HepG2 (cell line): ENCODE results near the gene NT5C2. TPM values are rescaled to one million over a fixed set of nuclear protein-coding genes. Genes with fewer than 3 reads are reported as not detected.

Experiments used
- polyA plus RNA-seq, 8 experiments: library from polyadenylated mRNA; depleted of rRNA in 3 of 8; stranded (reverse) in 7 of 8; unstranded in 1 of 8; fragments of >200 nt; fragmentation: Illumina TruSeq in 4 of 8; extraction: Trizol in 4 of 8; gene quantifications; 2 replicates each; pipeline versions ENCODE4 v1.2.1 to v1.2.3, GENCODE V29; 2011 to 2016; ENCODE audit warnings: low read depth in 4 of 8, missing spikeins in 1 of 8, mixed read lengths in 1 of 8; ENCODE audit not compliant: insufficient read depth in 1 of 8
- total RNA-seq, 5 experiments: library from RNA; depleted of rRNA; stranded (reverse); fragments of >200 nt; fragmentation: Illumina TruSeq; extraction: Trizol; gene quantifications; 2 replicates each; pipeline ENCODE4 v1.2.3, GENCODE V29; 2016; ENCODE audit warnings: low read depth in 1 of 5

NT5C2 gene
- total and polyA plus RNA-seq, 2 of the 13 experiments (the other 11 are each of a cell fraction or from before 2014, with no cell fraction given) = 40.6 to 55.2 TPM

Other genes starting within 250 kb of the NT5C2 start
- gene RPEL1, start 52.6 kb upstream of the NT5C2 start, total RNA-seq (2016; rRNA removed; fragmentation: Illumina TruSeq; extraction: Trizol) = 0.04 and 0.10 TPM in 2 replicates
- gene RPEL1, start 52.6 kb upstream of the NT5C2 start, polyA plus RNA-seq (2011; rRNA removed) = 0.07 and 0.10 TPM in 2 replicates
- 0.04 TPM in 1 of 2 replicates, not detected in the other for gene INA, start 83.9 kb upstream of the NT5C2 start, total RNA-seq (2016; rRNA removed; fragmentation: Illumina TruSeq; extraction: Trizol)
- 0.05 and 0.13 TPM in 2 replicates for gene INA, start 83.9 kb upstream of the NT5C2 start, polyA plus RNA-seq (2011; rRNA removed)
- 19.4 and 24.7 TPM in 2 replicates for gene PCGF6, start 157.9 kb upstream of the NT5C2 start, total RNA-seq (2016; rRNA removed; fragmentation: Illumina TruSeq; extraction: Trizol)
- 4.5 and 5.2 TPM in 2 replicates for gene PCGF6, start 157.9 kb upstream of the NT5C2 start, polyA plus RNA-seq (2011; rRNA removed)
- gene TAF5, start 174.7 kb upstream of the NT5C2 start, total RNA-seq (2016; rRNA removed; fragmentation: Illumina TruSeq; extraction: Trizol) = 8.7 and 13.6 TPM in 2 replicates
- gene TAF5, start 174.7 kb upstream of the NT5C2 start, polyA plus RNA-seq (2011; rRNA removed) = 2.6 and 3.8 TPM in 2 replicates
- 517 and 673 TPM in 2 replicates for gene ATP5MK, start 203.2 kb upstream of the NT5C2 start, total RNA-seq (2016; rRNA removed; fragmentation: Illumina TruSeq; extraction: Trizol)
- gene ATP5MK, start 203.2 kb upstream of the NT5C2 start, polyA plus RNA-seq (2011; rRNA removed) = 276 and 312 TPM in 2 replicates
- gene PDCD11, start 203.4 kb upstream of the NT5C2 start, total RNA-seq (2016; rRNA removed; fragmentation: Illumina TruSeq; extraction: Trizol) = 40.3 and 52.8 TPM in 2 replicates
- gene PDCD11, start 203.4 kb upstream of the NT5C2 start, polyA plus RNA-seq (2011; rRNA removed) = 12.8 and 17.7 TPM in 2 replicates